ENCODE data around the gene CLGN.

- TF ChIP-seq, protein P1, sequence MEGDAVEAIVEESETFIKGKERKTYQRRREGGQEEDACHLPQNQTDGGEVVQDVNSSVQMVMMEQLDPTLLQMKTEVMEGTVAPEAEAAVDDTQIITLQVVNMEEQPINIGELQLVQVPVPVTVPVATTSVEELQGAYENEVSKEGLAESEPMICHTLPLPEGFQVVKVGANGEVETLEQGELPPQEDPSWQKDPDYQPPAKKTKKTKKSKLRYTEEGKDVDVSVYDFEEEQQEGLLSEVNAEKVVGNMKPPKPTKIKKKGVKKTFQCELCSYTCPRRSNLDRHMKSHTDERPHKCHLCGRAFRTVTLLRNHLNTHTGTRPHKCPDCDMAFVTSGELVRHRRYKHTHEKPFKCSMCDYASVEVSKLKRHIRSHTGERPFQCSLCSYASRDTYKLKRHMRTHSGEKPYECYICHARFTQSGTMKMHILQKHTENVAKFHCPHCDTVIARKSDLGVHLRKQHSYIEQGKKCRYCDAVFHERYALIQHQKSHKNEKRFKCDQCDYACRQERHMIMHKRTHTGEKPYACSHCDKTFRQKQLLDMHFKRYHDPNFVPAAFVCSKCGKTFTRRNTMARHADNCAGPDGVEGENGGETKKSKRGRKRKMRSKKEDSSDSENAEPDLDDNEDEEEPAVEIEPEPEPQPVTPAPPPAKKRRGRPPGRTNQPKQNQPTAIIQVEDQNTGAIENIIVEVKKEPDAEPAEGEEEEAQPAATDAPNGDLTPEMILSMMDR (IDR thresholded peaks at IDR 0.05; ENCODE audit: insufficient read depth, low read length, poor library complexity, severe bottlenecking) = no peak
- no peak for TF ChIP-seq EZH2phosphoT487 (conservative IDR thresholded peaks at IDR 0.05; ENCODE audit: low read length)
Observed at GRCh38 chr4:140382732-140383131, 44.7 kb downstream of the CLGN start.

Data from SU-DHL-6 (cell line).